HPDE6-E6E7 (cell line): ENCODE results near the gene NECAB3.

Experiments used
- DNase-seq: peaks from one replicate; pipeline ENCODE4 v3.0.0; 2011; ENCODE audit warnings: missing footprints; ENCODE audit errors: extremely low spot score

Gene NECAB3

DNA sequence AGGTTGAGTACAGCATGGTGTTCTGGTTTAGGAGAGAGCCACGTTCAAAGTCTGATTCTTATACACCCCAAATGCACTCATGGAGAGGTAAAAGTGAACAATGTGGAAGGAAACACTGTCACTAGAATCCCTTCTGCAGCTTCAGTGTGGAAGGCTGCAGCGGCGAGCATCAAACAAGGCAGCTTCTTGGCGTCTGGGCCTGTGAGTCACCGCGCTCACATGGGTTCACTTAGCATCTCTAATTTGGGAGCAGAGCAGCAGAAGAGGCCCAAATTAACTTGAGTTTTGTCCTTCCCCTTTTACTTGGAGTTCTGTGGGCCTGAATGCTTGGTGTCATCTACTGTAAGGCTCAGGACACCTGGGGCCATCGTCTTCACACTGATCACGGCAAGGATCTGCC lies 22.9 kb upstream of the NECAB3 start:
- no peak for DNase-seq

- DNase-seq, result no peak
Observed at GRCh38 chr20:33696448-33696847, 22.2 kb upstream of the NECAB3 start.

- no peak for DNase-seq
Observed at GRCh38 chr20:33694639-33695012, 20.4 kb upstream of the NECAB3 start.

DNA sequence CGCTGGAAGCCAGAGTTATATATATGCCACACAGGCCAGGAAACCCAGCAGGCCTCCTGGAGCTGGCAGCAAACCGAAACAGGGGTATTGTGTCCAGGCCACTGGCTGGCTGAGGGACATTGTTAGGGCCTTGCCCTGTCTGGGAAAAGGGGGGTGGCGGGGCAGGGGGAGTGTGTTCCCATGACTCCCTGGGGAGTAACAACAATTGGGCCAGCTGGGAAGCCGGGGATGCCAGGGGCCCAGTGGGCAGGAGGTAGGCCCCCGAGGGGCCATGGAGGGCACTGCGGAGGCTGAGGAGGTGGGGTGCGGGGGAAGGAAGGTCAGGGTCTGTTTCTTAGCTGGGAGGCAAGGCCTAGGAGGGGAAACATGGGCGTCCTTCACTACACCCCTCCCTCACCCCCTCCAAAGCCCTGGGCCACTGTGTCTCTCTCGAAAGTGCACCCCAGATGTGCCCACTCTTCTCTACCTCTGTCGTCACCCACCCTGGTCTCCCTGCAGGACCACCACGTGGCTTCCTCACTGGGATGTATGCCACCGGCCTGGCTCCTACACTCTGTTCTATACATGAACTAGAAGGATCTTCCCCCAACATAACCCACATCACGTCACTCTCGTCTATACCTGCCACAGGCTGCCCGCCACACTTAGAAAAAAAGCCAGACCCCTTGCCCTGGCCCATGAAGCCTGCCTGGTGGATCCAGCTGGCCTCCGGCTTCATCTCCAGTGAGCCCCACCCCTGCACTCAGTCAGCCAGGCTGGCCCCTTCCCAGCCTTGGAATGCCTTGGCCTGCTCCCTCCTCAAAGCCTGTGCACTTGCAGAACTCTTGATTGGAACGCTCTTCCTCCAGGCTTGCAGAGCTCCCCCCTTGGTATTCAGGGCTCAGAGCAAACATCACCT lies 19.8 kb upstream of the NECAB3 start:
- DNase-seq, result no peak

DNA sequence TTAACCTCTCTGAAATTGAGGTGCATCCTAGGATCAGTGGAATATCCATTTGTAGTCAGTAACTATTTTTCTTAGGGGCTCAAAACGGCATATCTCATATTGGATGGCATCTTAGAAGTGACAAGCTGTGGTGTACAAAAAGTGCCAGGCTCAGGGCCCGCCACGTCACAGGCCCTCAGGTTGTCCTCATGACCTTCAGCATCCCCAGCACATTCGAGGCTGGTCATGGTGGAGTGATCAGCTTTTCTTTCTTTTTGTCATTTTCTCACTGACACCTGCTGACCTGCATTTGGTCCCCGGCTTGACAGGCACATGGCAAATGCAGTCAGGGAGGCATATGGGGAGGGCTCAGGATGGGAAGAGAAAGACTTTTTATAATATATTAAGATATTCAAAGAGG lies 19.1 kb upstream of the NECAB3 start:
- DNase-seq, result no peak

DNA sequence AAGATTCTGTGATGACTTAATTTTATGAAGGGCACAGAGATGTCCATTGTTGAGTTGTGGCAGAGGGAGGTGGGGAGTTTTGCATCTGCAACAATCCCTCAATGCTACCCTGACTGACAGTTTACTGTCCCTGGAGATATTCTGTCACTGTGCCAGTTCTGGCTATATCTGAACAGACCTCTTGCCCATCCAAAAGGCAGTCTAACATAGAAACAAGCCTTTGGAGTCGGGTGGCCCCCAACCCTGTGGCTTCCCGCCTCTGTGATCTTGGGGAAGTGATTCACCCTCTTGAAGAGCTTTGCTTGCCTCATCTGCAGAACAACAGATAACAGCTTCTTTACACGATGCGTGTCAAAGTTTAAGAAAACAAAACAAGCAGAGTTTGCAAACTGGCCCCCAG lies 15.7 kb upstream of the NECAB3 start:
- no peak for DNase-seq

DNA sequence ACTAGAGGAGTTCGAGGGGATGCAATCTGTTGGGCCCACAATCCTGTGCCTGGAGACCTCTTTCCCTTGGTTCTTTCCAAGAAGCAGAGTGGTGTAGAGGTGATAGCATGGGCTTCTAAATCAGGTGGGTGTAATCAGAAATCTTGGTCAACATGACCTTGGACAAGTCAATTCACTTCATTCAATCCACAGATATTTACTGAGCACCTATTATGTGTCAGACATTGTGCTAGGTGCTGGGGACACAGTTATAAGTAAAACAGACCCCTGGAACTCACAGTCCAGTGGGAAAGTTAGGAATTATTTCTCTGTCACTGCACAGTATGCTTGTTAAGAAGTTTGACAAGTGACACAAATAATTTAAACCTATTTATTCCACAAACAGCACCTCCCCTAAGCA lies 15.3 kb upstream of the NECAB3 start:
- no peak for DNase-seq

GRCh38 chr20:33688938-33689424 lies 14.8 kb upstream of the NECAB3 start:
- no peak for DNase-seq

DNA sequence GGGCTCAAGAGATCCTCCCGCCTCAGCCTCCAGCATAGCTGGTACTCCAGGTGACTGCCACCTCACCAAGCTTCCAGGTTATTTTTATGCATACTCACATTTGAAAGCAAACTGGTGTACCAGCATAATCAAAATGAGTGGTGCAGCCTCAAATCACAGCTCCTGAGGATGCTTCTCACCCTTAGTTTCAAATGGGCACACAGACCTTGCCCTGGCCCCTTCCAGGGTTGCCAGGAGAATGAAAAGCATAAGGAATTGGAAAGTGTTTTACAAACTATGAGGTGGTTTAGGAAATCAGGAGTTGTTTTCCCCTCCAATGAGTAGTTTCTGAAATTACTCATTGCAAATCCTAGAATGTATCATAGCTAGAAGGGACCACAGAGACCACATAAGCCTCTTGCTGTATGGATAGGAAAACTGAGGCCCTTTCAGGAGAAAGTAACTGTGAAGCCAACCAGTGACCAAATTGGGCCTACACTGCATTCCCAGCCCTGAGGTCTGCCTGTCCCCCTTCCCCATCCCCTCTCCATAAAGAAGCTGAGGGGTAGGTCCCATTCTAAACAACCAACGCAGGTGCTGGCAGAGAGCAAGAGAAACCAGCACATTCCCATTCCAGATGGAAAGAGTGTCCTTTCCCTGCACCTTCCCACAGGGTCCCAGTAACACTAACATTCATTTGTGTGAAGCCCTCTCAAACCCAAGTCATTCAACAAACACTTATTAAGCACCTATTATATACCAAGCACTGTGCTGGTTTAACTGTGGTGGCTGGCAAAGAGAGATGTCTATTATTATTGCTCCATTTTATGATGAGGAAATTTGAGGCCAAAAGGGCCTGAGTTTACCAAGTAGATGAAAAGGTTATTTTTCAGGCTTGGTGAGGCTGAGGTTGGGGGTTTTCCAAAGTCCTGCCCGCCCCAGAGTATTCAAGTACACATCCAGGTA lies 14.0 kb upstream of the NECAB3 start:
- no peak for DNase-seq

DNA sequence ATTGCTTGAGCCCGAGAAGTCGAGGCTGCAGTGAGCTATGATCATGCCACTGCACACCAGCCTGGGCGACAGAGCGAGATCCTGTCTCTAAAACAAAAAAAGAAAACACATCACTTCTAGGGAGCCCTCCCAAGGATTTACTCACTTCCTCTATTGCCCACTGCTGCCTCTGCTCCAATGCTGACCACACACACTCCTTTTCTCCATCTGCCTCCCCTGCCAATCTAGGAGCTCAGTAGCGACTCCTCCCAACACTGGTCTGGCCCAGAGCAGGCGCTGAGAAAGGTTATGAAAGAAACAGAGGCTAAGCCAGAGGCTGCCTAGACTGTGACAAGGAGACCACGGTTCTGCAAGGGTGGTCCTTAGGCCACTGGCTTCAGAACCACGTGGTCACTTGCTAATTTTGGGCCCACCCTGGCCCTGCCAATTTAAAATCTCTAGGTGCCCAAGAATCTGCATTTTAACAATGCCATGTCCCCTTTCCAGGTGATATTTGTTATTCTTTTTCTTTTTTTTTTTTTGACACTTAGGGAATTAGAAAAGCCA lies 13.2 kb upstream of the NECAB3 start:
- no peak for DNase-seq

DNA sequence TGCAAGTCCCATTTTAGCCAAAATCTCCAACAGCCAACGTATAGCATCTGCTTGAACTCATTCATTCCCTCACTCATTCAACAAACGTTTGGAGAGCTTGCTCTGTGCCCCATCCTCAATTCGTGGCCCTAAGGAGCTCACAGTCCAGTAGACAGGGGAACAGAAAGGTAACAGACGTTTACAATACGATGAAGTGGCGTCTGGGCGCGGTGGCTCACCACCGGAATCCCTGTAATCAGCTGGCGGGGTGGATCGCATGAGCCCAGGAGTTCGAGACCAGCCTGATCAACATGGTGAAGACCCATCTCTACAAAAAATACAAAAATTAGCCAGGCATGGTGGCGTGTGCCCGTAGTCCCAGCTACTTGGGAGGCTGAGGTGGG lies 12.7 kb upstream of the NECAB3 start:
- no peak for DNase-seq

DNA sequence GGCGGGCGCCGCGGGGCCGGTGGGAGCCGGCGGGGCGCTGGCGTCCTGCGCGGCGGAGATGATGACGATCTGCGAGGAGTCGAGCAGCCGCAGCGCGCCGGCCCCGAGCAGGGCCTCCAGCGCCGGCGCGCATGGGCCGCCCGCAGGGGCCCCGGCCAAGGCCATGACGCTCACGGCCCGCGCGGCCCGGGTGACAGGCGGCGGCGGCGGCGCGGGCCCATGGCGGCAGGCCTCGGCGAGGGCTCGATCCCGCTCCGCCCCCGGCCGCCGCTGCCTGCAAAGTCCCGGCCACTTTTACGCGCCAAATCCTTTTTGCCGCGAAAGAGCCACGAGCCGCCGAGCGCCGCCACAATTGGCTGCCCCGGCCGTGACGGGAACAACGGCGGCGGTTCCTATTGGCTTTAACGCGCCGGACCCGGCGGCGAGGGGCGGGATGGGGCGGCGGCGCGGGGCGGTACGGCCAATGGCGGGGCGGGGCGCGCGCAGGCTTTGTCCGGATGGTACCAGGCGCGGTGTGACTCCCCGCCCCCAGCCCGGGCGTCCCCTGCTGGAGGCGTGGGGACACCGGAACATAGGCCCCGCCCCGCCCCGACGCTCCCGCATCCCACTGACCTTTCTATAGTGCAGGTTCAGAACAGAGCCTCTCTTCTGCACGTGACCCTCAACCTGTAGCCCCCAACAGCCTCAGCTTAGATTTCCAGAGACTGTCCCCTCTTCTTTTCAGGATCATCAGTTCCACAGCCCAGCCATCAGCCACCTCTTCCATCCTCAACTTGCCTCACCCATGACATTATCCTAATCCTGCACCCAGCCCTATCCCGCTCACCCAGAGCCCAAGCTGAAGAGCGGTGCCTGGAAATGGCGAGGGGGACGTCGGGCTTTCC lies 12.1 kb upstream of the NECAB3 start, which contains the start of gene E2F1:
Gene E2F1, minus strand, starts transcription at position 286 of the 884 bp plus-strand sequence. Its CDS starts 121 bp downstream, at position 165.
- peak; percentile 100 for DNase-seq

GRCh38 chr20:33685328-33686099 lies 11.3 kb upstream of the NECAB3 start:
- DNase-seq, result no peak

- no peak for DNase-seq
Observed at GRCh38 chr20:33684533-33685327, 10.5 kb upstream of the NECAB3 start.

- no peak for DNase-seq
Observed at GRCh38 chr20:33681728-33682353, 7.6 kb upstream of the NECAB3 start.

GRCh38 chr20:33681288-33681687 lies 7.1 kb upstream of the NECAB3 start:
- DNase-seq, result no peak

- DNase-seq, result no peak
Observed at GRCh38 chr20:33680686-33681085, 6.5 kb upstream of the NECAB3 start.

DNA sequence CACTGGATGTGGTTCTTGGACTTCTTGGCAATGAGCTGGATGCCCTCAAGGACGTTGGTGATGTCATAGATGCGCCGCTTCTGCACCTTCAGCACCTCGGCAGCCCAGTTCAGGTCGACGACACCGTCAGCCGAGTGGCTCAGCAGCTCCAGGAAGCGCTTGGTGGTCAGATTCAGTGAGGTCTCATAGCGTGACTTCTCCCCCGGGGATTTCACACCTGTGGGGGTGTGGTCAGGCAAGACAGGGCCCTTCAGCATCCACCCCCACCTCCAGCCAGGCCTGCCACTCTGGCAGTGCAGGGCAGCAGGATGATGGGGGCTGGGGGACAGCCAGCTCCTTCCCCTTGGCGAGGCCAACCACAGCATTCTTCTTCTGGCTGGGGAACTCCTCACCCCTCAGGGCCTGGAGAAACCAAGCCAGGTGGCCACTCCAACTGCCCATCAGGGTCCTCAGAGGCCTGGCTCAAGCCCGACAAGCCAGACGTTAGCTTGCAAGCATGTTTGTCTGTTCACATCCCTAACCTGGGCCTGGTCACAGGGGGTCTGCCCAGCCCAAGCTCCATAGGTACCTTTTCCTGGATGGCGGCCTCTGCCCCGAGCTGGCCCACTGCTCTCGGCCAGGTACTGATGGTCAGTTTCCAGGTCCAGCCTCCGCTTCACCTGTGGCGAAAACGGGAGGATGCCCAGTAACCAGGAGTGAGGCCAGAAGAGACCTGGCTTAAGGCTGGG lies 5.7 kb upstream of the NECAB3 start:
- DNase-seq, result no peak
